DMS79 treated with DMSO at 0.1 percent for 48 hours (cell line): ENCODE results near the gene RPTOR.
"Not testable (repeated sequence)": the region's sequence is repeated elsewhere in the genome, so short reads cannot be mapped to it uniquely, and the experiment has no call there.

ENCODE experiments used
- DNase-seq: peaks from one replicate; lab custom pipeline; 2025; lab: John Stamatoyannopoulos, UW

RPTOR gene

DNA sequence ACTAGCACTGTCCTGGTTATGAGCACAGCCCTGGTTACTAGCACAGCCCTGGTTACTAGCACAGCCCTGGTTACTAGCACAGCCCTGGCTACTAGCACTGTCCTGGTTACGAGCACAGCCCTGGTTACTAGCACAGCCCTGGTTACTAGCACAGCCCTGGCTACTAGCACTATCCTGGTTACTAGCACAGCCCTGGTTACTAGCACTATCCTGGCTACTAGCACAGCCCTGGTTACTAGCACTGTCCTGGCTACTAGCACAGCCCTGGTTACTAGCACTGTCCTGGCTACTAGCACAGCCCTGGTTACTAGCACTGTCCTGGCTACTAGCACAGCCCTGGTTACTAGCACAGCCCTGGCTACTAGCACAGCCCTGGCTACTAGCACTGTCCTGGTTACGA is 199.3 kb downstream of the RPTOR start:
- not testable (repeated sequence) for DNase-seq

DNA sequence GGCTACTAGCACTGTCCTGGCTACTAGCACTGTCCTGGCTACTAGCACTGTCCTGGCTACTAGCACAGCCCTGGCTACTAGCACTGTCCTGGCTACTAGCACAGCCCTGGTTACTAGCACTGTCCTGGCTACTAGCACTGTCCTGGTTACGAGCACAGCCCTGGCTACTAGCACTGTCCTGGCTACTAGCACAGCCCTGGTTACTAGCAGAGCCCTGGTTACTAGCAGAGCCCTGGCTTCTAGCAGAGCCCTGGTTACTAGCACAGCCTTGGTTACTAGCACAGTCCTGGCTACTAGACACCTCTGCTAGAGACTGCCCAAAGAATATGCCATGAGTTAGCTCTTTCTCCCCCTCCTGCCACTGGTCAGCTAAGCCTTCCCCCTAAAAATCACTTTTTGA is 200.1 kb downstream of the RPTOR start:
- not testable (repeated sequence) for DNase-seq

DNA sequence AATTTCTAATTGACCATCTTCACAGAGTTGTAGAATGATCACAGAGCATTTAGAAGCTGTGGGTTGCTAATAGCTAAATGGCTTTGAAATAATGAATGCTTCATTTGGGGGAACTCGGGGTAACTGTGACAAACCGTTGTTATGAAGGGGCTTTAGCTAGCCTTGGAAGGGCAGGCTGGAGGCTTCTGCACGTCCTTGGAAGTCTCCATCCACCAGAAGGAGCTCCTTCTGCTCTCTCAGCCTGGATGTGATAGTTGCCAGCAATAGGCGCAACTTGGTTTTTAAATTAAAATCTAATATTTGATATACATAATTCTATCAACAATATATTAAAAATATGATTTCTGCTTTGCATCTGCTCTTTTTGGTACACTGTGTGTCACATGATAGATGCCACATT is 200.5 kb downstream of the RPTOR start:
- DNase-seq = no peak

DNA sequence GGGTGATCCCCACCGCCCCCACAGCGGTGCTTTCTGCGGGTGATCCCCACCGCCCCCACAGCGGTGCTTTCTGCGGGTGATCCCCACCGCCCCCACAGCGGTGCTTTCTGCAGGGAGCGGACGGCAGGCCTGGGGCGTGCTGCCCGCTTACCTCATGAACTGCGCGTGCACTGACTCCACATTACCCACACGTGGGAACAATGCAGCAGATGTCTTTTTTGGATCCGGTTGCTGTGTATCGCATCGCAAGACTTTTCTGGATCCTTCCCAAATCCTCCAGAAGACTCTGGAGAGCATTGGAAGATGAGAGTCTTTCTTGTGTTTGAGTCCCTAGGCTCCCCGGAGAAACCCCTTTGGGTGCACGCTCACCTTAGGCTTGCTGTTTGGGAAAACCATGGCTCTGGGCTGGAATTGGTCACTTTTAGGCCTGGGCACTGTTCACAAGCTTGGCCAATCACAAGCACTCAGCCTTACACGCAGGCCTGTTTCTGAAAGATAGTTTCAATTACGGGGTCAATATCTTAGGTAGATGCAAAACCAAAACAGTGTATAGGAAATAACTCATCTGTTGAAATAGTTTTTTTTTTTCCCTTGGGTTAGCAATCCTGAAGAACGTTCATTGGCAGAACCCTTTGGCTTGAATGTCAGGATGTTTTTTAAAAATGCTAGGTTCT is 201.8 kb downstream of the RPTOR start:
- DNase-seq = no peak

DNA sequence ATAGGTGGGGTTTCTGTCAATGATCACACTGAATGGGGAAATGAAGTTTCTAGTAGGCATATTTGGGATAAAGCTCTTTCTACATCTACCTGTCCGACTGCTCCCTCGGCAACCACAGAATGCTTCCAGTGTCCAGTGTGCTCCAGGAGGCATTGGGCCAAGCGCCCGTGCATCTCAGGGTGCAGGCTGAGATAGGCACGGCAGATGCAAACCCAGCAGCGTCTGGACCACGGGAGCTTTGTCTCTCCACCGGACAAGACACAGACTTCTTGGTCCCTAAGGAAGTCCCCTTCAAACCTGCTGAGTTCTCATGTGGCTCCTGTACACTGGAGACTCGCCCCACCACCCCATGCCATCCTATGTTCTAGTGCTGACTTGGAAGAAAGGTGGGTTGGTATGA is 202.8 kb downstream of the RPTOR start:
- no peak for DNase-seq

DNA sequence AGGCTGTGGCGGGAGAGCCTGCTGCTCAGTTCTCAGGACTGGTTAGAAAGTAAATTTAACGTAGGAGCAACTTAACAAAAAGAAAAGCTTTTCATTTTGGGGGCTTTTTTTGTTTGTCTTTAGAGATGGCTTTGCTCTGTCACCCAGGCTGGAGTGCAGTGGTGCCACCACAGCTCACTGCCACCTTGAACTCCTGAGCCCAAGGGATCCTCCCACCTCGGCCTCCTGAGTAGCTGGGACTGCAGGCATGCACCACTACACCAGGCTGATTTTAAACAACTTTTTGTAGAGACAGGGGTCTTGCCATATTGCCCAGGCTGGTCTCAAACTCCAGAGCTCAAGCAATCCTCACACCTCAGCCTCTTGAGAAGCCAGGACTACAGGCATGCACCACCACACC is 205.0 kb downstream of the RPTOR start:
- DNase-seq = no peak

DNA sequence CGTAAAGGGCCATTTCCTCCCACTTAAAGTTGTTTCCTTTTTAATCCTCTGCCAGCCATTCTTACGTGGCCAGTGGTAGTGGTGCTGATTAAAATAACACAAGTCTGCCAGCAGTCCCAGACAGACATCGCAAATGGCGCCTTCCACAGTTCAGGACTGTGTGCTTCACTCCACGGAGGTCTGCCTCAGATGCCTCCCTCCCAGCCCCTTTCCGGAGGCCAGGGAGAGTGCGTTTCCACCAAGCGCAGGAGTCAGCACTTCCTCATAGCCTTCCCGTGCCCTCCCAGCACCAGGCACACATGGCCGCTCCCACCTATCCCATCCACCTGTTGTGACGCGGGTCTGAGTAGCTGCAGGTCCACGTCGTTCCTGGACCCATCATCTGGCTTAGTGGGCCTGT is 205.6 kb downstream of the RPTOR start:
- DNase-seq = no peak

GRCh38 chr17:80751070-80751945 is 206.7 kb downstream of the RPTOR start:
- no peak for DNase-seq

DNA sequence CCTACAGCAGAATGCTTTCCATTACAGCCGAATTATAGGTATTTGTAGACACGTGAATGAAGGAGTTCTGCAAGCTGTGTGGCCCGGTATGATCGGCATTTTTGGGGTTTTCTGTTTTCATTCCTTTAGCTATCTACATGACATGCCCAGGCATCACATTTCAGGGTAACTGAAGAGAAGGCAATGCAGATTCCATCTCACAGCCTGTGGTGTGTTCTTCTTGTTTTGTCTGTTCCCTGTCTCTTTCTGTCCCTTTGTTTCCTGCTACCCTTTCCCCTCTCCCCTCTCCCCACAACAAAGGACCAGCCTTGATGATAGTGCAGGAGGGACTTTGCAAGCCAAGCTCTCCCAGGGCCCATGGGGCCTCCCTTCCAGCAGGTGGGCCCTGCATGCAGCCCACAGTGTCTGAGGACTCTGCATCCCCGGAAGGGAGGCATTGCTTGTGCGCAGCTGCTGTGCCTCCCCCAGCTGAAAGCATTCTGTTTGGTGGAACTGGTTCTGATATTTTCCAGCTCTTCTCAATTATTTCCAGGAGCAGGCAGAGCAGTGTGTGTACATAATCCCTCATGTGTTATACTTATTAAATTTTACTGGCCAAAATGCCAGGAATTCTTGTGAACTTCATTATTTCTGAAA is 207.4 kb downstream of the RPTOR start:
- DNase-seq = no peak

GRCh38 chr17:80753685-80754345 is 209.2 kb downstream of the RPTOR start:
- DNase-seq = no peak

GRCh38 chr17:80754846-80755245 is 210.2 kb downstream of the RPTOR start:
- no peak for DNase-seq

DNA sequence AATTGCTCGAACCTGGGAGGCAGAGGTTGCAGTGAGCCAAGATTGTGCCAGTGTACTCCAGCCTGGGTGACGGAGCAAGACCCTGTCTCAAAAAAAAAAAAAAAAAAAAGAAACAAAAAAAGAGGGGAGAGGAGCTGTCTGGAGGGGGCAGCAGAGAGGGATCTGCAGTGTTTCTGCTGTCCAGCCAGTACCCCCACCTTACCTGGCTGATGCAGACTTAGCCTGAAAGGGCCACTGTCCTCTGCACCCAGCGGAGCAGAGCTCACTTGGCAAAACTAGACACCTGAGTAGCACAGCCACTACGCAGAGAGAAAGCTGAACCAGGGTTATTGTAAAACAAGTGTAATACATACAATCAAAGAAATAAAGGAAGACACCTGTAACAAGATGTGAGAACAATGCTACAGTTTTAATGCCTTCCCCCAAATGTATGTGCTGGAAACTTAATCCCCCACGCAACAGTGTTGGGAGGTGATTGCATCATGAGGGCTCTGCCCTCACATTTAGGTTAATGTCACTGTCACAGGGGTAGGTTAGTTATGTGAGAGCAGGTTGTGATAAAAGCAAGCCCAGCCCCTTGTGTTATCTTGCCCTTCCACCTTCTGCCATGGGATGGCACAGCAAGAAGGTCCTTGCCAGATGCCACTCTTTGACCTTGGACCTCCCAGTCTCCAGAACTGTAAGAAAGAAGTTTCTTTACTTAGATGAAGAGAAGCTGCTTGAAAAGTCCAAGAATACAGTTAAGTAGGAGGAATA is 211.2 kb downstream of the RPTOR start:
- no peak for DNase-seq

GRCh38 chr17:80758481-80759376 is 214.1 kb downstream of the RPTOR start:
- DNase-seq = no peak

DNA sequence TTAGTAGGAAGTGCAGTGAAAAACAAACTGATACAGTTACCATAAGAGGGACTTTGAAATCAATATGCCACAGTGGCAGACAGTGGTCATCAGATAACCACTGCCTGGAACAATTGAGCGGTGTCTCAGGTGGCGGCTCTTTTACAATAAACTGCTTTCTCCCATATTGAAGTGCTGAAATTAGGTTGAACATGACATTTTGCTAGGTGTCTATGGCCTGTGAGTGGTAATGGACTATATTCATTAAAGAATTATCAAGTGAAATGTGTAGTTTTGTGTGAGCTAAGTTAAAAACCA is 214.7 kb downstream of the RPTOR start:
- DNase-seq = no peak

- DNase-seq = peak; percentile 71
Observed at GRCh38 chr17:80760511-80760911, 215.9 kb downstream of the RPTOR start.

GRCh38 chr17:80761110-80761871 is 216.7 kb downstream of the RPTOR start:
- DNase-seq = peak; percentile 71

DNA sequence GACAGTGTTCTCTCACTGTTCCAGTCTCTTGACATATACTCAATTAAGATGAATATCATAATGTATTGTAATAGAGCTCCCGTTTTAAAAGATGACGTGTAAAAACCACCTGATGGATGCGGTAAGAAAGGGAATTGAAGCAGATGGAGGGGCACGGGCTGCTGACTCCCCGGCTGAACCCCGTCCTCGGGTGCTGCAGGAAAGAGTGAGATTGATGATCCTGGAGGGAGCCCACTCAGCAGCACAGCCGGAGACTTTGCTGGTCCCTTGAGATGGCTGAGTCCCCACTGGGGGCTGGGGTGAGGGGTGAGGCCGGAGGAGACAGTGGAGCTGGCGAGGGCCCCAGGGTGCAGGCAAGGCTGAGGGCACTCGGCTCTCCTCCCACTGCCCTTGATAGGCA is 217.4 kb downstream of the RPTOR start:
- DNase-seq = no peak

- DNase-seq = no peak
Observed at GRCh38 chr17:80763293-80763867, 218.7 kb downstream of the RPTOR start.

DNA sequence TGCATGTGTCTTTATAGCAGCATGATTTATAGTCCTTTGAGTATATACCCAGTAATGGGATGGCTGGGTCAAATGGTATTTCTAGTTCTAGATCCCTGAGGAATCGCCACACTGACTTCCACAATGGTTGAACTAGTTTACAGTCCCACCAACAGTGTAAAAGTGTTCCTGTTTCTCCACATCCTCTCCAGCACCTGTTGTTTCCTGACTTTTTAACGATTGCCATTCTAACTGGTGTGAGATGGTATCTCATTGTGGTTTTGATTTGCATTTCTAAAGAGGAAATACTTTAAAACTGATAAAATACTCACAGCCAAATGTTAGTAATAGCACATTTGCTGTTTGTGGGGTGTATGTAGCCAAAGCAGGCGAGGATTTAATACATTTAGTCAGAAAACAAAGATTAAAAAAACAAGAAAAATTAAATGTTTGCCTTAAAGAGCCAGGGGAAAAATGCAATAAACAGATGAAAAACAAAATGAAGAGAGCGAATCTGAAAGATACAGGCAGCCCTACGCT is 220.0 kb downstream of the RPTOR start:
- not testable (repeated sequence) for DNase-seq
